ENCODE measurements around the gene SLC2A13.

The SLC2A13 gene

GRCh38 chr12:39712334-39712733, 393.5 kb downstream of the SLC2A13 start:
- no peak for DNase-seq
